GM10266 (cell line): ENCODE results near the gene STEAP1B.

ENCODE experiments used
- DNase-seq: peaks from one replicate; pipeline ENCODE4 v3.0.0; 2012; ENCODE audit errors: extremely low spot score
- CTCF ChIP-seq: IDR thresholded peaks from 2 replicates; pipeline ENCODE4 v1.5.1; 2012; ENCODE audit warnings: mild to moderate bottlenecking, low read depth; ENCODE audit not compliant: control insufficient read depth, insufficient read depth; ENCODE audit errors: missing control alignments

STEAP1B gene

DNA sequence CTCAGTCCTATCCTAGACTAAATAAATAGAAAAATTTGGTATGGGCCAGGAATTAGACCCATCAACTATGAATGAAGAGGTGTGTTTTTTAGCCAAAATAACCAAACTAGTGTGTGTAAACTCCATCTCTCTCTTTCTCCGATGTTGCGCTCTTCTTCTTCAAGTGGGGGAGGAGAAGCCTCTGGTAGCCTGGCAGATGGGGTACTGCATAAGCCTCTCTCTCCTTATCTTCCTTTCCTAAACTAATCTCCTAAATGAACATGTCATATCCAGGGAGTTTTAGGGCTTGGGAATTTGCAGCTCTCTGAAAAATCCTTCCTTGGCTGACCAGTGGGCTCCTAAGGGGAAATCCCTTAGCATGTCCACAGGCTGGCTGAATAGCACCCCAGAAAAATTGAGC lies 86.8 kb downstream of the STEAP1B start:
- no peak for DNase-seq

DNA sequence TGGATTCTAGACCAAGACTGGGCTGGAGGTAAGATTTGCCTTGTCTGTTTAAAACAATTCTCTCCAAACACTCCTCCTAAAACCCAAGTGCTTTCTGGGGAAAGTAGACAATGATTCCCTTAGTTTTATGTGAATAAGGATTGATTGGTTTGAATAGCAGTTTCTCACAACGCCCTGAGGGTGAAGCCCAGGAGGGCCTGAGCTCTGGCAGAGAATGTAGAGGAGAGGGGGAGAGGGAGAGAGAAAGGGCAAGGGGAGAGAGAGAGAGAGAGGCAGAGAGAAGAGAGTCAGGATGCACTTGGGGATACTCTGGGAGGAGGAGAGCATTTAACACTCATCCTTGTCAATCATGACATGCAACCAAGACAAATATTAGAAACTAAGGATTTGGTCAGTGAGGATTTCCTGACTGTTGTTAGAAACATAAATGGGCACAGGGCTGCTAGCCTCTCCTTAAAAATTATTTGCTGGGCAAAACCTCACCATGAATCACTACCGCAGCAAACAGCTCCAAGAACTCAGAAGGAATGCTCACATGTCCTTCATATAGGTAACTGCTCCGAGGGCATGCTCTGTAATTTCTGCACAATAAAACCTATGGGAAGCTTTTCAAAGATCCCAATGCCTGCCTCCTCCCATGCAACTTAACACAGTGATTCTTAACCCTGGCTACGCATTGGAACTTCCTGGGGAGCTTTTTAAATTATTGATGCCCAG lies 87.9 kb downstream of the STEAP1B start:
- DNase-seq, result no peak
- TF ChIP-seq CTCF, result no peak

More for the DNA sequence above, 86.8 kb downstream of the STEAP1B start:
- TF ChIP-seq CTCF, result no peak

GRCh38 chr7:22406715-22407114 lies 93.3 kb downstream of the STEAP1B start:
- no peak for TF ChIP-seq CTCF
- no peak for DNase-seq

DNA sequence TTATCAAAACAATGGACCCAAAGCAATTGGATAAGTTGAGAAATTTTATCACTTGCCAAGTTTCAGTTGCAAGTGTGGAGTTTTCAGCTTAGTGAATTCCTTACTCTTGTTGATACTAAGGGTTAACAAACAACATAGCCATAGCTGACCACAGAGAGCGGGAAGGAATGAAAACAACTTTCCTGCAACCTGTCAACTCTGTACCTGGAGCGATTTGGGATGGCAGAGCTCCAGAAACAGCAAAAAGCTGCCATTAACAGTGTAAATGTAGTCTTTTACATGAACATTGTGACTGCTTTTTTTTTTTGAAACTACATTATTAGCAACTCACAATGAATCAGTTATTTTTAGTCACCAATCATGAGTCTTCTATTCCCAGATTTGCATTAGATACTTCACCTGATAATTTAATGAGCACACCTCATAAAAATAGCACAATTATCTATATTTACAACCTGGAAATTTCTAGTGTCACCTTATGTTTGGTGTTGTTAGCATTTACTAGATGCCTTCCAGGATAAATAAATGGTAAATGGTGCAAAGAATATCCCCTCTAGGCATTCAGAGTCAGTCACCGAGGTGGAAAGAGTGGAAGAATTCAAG lies 95.5 kb downstream of the STEAP1B start:
- DNase-seq, result no peak
- no peak for TF ChIP-seq CTCF

DNA sequence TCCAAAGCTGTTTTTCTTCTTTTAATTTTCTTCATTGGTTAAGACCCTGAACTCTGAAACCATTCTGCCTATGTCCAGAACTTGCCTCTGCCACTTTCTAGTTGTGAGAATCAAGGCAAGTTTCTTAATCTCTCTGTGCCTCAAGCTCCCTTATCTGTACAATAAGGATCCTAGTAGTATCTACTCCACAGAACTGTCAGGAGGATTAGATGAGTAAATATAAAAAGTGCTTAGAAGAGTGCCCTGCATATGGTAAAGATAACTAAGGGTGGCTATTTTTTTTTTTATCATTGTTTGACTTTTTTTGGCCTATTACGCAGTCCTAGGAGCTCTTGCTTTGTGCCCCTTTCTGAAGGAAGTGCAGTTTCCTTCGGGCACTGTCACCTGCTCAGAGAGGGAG lies 96.6 kb downstream of the STEAP1B start:
- DNase-seq, result no peak
- no peak for TF ChIP-seq CTCF

DNA sequence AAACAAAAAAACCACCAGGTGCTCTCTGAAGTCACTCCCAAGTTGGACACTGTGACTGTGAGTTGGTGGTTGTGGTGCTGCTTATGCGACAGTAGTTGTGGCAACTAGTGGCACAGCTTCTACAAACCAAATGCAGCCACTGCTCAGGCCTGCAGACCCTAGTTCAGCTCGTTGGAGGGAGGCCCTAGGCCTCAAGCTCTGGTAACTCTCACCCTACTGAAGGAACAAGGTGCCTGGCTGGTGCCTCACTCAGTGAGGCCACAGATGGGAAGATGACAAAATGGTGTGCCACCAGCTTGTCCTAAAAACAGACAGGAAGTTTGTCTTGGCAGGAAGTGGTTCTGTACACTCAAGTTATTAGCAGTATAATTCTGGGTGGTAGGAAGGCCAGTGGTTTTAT lies 97.7 kb downstream of the STEAP1B start:
- DNase-seq, result no peak
- TF ChIP-seq CTCF, result no peak

DNA sequence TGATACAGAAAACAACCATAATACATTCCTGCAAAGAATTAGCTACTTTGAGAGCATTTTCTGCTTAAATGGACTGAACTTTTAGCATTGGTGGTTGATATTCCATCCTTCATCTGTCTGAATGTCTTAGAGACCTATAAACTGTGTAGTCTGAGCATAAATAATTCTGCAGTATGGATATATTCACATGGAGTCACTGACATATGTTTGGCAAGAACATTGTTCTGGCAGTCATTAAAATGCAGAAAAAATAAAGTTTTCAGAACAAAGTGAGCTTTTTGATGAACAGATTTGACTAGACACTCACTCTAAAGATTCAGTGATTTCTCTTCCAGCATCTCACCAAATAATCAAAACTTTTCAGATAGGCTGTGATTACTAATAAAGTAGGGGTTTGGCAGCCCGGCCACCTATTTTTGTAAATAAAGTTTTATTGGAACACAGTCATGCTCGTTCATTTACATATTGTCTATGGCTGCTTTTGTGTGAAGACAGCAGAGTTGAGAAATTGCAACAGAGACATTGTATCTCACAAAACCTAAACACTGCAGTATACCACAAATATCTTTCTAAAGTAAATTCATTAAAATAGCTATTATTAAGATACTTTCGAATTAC lies 98.9 kb downstream of the STEAP1B start:
- TF ChIP-seq CTCF, result no peak
- DNase-seq, result no peak
